ENCODE measurements around the gene MYO19. TPM values are rescaled to one million over a fixed set of nuclear protein-coding genes. Genes with fewer than 3 reads are reported as not detected.

MYO19 gene
- total and polyA plus RNA-seq, 8 donors: 16.4 to 46.4 (median 28.3) TPM

- WGBS, 2 donors: 6 to 7% methylated on average over 7 of the region's 7 CpGs
- DNase-seq: no peak
- H3K27ac ChIP-seq: peak overlapping the region in 3 of 4 donors; percentile 99
- peaks cover 20 to 48% (median 29%) of the 10 kb centered on the region in 3 donors for H3K4me1 ChIP-seq
- peak overlapping the region; percentile 68 to 97 (median 95) for H3K4me3 ChIP-seq
- no peak for ATAC-seq
- intact Hi-C loops (cut with DNase I): no loop called here
- no peaks in the 10 kb centered on the region for H3K36me3 ChIP-seq
- H3K9me3 ChIP-seq: no peaks in the 10 kb centered on the region
- no peaks in the 10 kb centered on the region for H3K27me3 ChIP-seq
- TF ChIP-seq, protein P1, sequence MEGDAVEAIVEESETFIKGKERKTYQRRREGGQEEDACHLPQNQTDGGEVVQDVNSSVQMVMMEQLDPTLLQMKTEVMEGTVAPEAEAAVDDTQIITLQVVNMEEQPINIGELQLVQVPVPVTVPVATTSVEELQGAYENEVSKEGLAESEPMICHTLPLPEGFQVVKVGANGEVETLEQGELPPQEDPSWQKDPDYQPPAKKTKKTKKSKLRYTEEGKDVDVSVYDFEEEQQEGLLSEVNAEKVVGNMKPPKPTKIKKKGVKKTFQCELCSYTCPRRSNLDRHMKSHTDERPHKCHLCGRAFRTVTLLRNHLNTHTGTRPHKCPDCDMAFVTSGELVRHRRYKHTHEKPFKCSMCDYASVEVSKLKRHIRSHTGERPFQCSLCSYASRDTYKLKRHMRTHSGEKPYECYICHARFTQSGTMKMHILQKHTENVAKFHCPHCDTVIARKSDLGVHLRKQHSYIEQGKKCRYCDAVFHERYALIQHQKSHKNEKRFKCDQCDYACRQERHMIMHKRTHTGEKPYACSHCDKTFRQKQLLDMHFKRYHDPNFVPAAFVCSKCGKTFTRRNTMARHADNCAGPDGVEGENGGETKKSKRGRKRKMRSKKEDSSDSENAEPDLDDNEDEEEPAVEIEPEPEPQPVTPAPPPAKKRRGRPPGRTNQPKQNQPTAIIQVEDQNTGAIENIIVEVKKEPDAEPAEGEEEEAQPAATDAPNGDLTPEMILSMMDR (IDR thresholded peaks at IDR 0.05): no peak
- no peak for FAIRE-seq
Observed at GRCh38 chr17:36546418-36547093, 11.9 kb upstream of the MYO19 start.

DNA sequence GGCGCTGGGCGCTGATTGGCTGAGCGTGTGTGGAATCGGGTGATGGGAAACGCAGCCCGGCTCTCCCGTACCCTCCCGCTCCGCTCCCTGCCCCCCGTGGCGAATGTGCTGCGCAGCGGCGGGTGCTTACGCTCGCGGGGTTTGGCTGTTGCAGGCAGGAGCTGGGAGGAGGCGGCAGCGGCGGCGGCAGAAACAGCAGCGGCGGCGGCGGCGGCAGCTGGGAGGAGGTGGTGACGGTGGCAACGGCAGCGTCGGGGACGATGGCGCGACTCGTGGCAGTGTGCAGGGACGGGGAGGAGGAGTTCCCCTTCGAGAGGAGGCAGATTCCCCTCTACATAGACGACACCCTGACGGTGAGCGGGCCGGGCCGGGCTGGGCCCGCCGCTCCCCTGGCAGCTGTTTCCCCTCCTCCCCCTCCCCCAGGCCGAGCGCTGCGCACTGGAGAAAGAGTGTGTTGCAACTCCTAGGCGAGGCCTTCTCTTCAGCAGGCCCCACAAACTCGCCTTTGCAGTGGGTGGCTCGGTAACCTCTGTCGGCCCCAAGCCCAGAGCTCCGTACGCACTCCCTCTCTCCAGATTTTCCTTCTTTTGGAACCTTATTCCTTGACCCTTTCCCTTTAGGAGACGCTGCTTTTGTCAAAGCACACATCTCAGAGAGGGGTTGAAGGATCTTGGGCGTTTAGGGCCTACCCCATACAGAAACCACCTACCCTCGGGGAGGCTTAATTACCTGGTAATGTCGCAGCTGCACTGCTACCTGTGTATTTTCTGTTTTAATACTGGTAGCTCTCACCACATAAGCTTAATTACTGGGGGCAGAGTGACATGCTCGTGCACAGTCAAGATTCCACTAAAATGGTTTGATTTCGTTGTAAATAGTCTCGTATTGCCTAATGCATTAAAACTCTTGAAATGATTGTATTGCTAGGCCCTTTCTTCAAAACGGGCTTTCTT, 11.1 kb upstream of the MYO19 start:
- peak; percentile 95 to 99 (median 98) for DNase-seq
- Histone ChIP-seq H3K4me1 (peaks cover 20 to 45% (median 29%) of the 10 kb centered on the region in 3 donors), H3K36me3 (no peaks in the 10 kb centered on the region), H3K27ac (peak overlapping the region; percentile 98 to 99 (median 99)), H3K9me3 (no peaks in the 10 kb centered on the region), H3K4me3 (peak overlapping the region; percentile 68 to 97 (median 95)), H3K27me3 (no peaks in the 10 kb centered on the region)
- intact Hi-C loops (cut with DNase I): no loop called here
- no peak for FAIRE-seq
- TF ChIP-seq, protein P1 (IDR thresholded peaks at IDR 0.05): no peak
- peak; percentile 84 to 91 (median 89) for ATAC-seq
- 0% methylated on average over 41 to 60 of the region's 60 CpGs for whole genome bisulfite sequencing, 2 donors

GRCh38 chr17:36545077-36545464, 10.4 kb upstream of the MYO19 start:
- Histone ChIP-seq H3K27me3 (no peaks in the 10 kb centered on the region), H3K36me3 (no peaks in the 10 kb centered on the region), H3K4me1 (peaks cover 20 to 40% (median 29%) of the 10 kb centered on the region in 3 donors), H3K4me3 (peak overlapping the region; percentile 68 to 97 (median 95)), H3K27ac (peak overlapping the region; percentile 98 to 99 (median 99)), H3K9me3 (no peaks in the 10 kb centered on the region)
- intact Hi-C loops (cut with DNase I): no loop called here
- TF ChIP-seq, protein P1 (IDR thresholded peaks at IDR 0.05): no peak
- 0 to 1% methylated on average over 14 to 37 of the region's 38 CpGs for WGBS, 2 donors
- ATAC-seq: peak; percentile 33 to 57 (median 52)
- FAIRE-seq: no peak
- no peak for DNase-seq

DNA sequence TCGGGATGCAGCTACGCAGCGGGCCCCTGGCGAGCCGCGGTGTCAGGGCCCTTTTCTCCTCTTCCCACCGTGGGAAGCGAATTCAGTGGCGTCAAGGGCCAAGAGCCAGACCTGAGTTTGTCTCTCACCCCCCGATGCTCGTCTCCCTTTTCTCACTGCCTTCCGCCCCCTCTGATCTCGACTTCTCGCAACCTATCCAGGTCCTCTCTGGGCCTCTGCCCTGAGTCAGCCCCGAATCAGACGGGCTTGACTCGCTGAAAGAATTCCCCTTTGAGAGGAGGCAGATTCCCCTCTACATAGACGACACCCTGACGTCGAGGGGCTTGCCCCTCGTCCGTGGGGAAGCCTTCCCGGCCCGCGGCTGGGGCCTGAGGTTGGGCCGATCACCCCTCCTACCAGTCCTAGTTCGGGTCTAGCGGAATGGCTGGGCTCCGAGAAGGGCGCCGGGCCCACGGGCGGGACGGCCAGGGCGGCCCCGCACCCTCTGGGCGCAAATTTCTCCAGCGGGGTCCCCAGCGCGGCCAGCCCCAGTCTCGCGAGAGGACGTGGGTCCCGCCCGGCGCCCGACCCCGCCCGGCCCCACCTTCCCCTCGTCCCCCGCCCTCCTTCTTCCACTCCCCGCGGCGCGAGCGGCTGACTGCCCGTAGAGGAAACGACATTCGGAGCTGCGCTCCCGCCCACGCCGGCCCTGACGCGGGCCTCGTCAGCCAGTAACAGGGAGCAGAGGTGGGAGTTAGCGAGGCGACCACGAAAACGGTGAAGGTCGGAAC, 9.8 kb upstream of the MYO19 start, which contains the start of gene GGNBP2:
TSS of gene GGNBP2 (plus strand) at position 613 of the 770 bp plus-strand sequence. CDS start 806 bp downstream, outside the sequence.
- WGBS, 2 donors: 0 to 1% methylated on average over 50 to 71 of the region's 71 CpGs
- H3K4me1 ChIP-seq: peaks cover 20 to 40% (median 29%) of the 10 kb centered on the region in 3 donors

More for the DNA sequence above, 9.8 kb upstream of the MYO19 start, which contains the start of gene GGNBP2:
- peak within 1 kb of the TSS; percentile 68 to 97 (median 95) for H3K4me3 ChIP-seq
- ATAC-seq: peak; percentile 83 to 92 (median 86)
- TF ChIP-seq, protein P1 (IDR thresholded peaks at IDR 0.05): no peak
- H3K27me3 ChIP-seq: no peaks in the 10 kb centered on the region
- intact Hi-C loops (cut with DNase I): no loop called here
- no peaks in the 10 kb centered on the region for H3K36me3 ChIP-seq
- peak; percentile 88 to 97 (median 94) for DNase-seq
- H3K9me3 ChIP-seq: no peaks in the 10 kb centered on the region
- peak within 1 kb of the TSS; percentile 98 to 99 (median 99) for H3K27ac ChIP-seq
- FAIRE-seq: no peak

Measured in pancreas (tissue), 10 donors.